Heart left ventricle (tissue), 16 donors: ENCODE measurements around the gene SLC37A1. TPM values are rescaled to one million over a fixed set of nuclear protein-coding genes. Genes with fewer than 3 reads are reported as not detected.
A peak's percentile ranks its signal among the peaks of the same experiment; 100 is the strongest.

Experiments used
- ATAC-seq, 4 donors: fragments of 200-7000 bp; cut with Tn5 transposase; one replicate each; pipeline ENCODE4 v1.9.1; 2020 to 2022; ENCODE audit warnings: moderate library complexity in 4 of 4, mild to moderate bottlenecking in 3 of 4, moderate number of reproducible peaks in 1 of 4
- DNase-seq, 5 donors: peaks; one replicate each; pipeline ENCODE4 v3.0.0-alpha.2; 2020
- H3K27ac ChIP-seq, 12 donors: fragments of 200-600 bp; sonication (generic) in 4 of 12; one replicate each; pipeline versions ENCODE4 v1.5.0 to v1.8.0; 2016 to 2022; ENCODE audit warnings: mild to moderate bottlenecking in 2 of 12
- H3K27me3 ChIP-seq, 9 donors: fragments of 200-600 bp; sonication (generic) in 2 of 9; one replicate each; pipeline versions ENCODE4 v1.5.1 to v1.8.0; 2016 to 2022; ENCODE audit warnings: mild to moderate bottlenecking in 3 of 9
- H3K36me3 ChIP-seq, 9 donors: fragments of 200-600 bp; sonication (generic) in 2 of 9; one replicate each; pipeline versions ENCODE4 v1.5.0 to v1.8.0; 2018 to 2022; ENCODE audit warnings: mild to moderate bottlenecking in 2 of 9
- H3K4me1 ChIP-seq, 12 donors: fragments of 200-600 bp; sonication (generic) in 4 of 12; one replicate each; pipeline versions ENCODE4 v1.5.0 to v1.8.0; 2016 to 2022; ENCODE audit warnings: mild to moderate bottlenecking in 3 of 12
- H3K4me3 ChIP-seq, 12 donors: fragments of 200-600 bp; sonication (generic) in 4 of 12; one replicate each; pipeline versions ENCODE4 v1.5.0 to v1.8.0; 2017 to 2022; ENCODE audit warnings: mild to moderate bottlenecking in 9 of 12, moderate library complexity in 4 of 12
- H3K9me3 ChIP-seq, 12 donors: fragments of 200-600 bp; sonication (generic) in 4 of 12; one replicate each; pipeline versions ENCODE4 v1.5.0 to v1.8.0; 2016 to 2022; ENCODE audit warnings: mild to moderate bottlenecking in 1 of 12
- CTCF ChIP-seq, 12 donors: fragments of 200-600 bp; sonication (generic) in 4 of 12; IDR thresholded peaks; one replicate each; pipeline versions ENCODE4 v1.5.0 to v1.8.0; 2018 to 2022; ENCODE audit warnings: antibody characterized with exemption in 12 of 12, mild to moderate bottlenecking in 5 of 12
- POLR2A ChIP-seq, 2 donors: fragments of 450-650 bp; IDR thresholded peaks; one replicate each; pipeline ENCODE4 v1.6.1; 2017; ENCODE audit warnings: antibody characterized with exemption in 2 of 2, mild to moderate bottlenecking in 2 of 2, moderate library complexity in 2 of 2
- WGBS, 4 donors: extraction: QIAGEN DNeasy Blood & Tissue Kit in 2 of 4; methylation state at CpG; one replicate each; pipeline versions ENCODE4 v1.1.5 to v1.1.7; 2013 to 2018; 5-methylcytosine and 5-hydroxymethylcytosine counted together
- intact Hi-C, 10 donors: fragments of 100-400 bp; cut with DNase I; formaldehyde crosslinking; loops; one replicate each; pipeline versions ENCODE4 v1.11.1 to v1.14.2; 2022
- polyA plus RNA-seq, 2 donors: library from polyadenylated mRNA; stranded (reverse); fragments of 200-250 nt; gene quantifications; one replicate each; pipeline ENCODE4 v1.2.3, GENCODE V29; 2013
- total RNA-seq, 9 donors: library from RNA; depleted of rRNA in 2 of 9; stranded (reverse); fragments of >200 nt in 2 of 9; fragmentation: NEBNext Ultra II Directional in 3 of 9; extraction: Animal tissue kit (Norgen Biotek cat#: 25700) in 3 of 9; gene quantifications; one replicate each; pipeline versions ENCODE4 v1.1.0 to v1.2.4, GENCODE V29; 2016 to 2023
- donor health status: ischemic (EF 13 %, LVEDD 7.1; RV severe dilation, severe dysfunction).
- donor health status: healthy with polysubstance abuse.
- donor health status: DM: no; HTN: yes; CAD: no.
- donor health status: DM: no; HTN: no; CAD: no.
- donor health status: ischemic (EF 25% LVEDD 6.9; RV normal size, moderate dysfunction).
- donor health status: ischemic (EF 25% LVEDD 5.7; RV mildly dilated, moderate dysfunction).
- donor health status: healthy.
- donor health status: DM: yes; HTN: yes; CAD: no.
- donor health status: ischemic (EF 35%, LVEDD 5.7; RV mildly dilated, moderate dysfunction).
- donor health status: nonischemic (EF 11% LVEDD 7.7; RV severe dilation, severe dysfunction).
- donor health status: DM: yes; HTN: yes; CAD: no.
- donor health status: PGD.
- donor health status: ischemic (EF 29% LVEDD 5.4; RV normal size, mild dysfunction).
- donor health status: nonischemic (EF 23%, LVEDD 6.1; RV moderate dilation, normal function).

The SLC37A1 gene
- total and polyA plus RNA-seq, 11 donors: 2.2 to 13.0 (median 3.8) TPM

DNA sequence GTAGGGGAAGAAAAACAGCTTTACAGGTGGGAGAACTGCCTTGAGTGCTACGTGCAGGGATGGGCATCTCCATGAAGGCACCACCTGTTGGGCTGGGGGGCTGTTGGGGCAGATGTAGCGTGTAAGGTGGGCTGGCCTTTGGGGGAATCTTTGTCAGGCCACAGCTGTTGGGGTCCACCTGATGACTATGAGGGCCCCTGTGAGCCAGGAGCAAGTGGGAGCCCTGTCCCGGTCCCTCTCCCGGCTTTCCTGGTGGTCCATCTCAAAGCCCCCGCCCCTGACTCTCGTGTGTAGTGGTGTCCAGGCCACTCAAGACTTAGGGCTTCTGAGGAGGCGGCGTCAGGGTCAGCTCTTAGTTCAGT lies 13.5 kb downstream of the SLC37A1 start:
- Histone ChIP-seq H3K4me1 (peaks cover 2 to 57% (median 40%) of the 10 kb centered on the region in 12 donors), H3K36me3 (peaks cover 0 to 31% (median 0%) of the 10 kb centered on the region in 9 donors), H3K4me3 (no peak overlapping the region), H3K27ac (peak overlapping the region in 11 of 12 donors; percentile 61 to 89 (median 65)), H3K9me3 (no peaks in the 10 kb centered on the region), H3K27me3 (no peaks in the 10 kb centered on the region)
- ATAC-seq: no peak
- WGBS, 4 donors: 90 to 98% (median 96%) methylated on average over 8 of the region's 8 CpGs
- no peak for TF ChIP-seq POLR2A (IDR thresholded peaks at IDR 0.05)
- TF ChIP-seq CTCF (IDR thresholded peaks at IDR 0.05): no peak
- intact Hi-C loops: no loop called here
- DNase-seq: no peak

DNA sequence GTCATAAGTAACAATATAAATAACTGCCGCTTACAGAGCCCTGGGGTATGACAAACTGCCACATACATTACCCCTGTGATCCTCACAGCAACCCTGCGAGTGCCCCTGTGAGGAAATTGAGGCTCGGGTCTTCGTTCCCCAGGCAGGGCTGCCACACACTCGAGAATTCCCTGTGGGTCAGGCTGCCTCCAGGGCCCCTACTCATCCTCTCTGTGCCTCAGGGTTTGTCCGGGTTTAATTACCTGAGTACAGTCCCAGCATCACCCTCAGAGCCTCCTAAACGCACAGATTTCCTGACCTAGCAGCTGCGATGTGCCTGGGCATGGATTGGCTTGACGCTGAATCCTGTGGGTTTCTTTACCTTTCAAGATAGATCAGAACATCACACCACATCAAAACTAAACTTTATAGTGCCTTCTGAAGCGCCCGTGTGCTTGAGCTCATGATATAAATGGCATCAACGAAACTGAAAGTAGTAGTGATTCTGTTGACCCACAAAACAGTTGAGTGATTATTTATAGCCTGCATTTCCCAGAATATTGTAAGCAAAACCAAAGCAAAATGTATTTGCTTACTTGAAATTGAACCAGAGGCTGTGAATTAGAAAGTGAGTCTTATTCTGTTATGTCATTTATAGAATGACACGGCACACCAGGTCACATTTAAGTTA lies 14.0 kb downstream of the SLC37A1 start:
- TF ChIP-seq POLR2A (IDR thresholded peaks at IDR 0.05) (no peak), CTCF (IDR thresholded peaks at IDR 0.05) (no peak)
- 60 to 65% (median 62%) methylated on average over 13 of the region's 13 CpGs for WGBS, 4 donors
- DNase-seq: no peak
- Histone ChIP-seq H3K4me3 (peak overlapping the region in 8 of 12 donors; percentile 8 to 41 (median 26)), H3K9me3 (no peaks in the 10 kb centered on the region), H3K36me3 (peaks cover 0 to 26% (median 0%) of the 10 kb centered on the region in 9 donors), H3K4me1 (peaks cover 2 to 62% (median 43%) of the 10 kb centered on the region in 12 donors), H3K27ac (peak overlapping the region; percentile 42 to 89 (median 65)), H3K27me3 (no peaks in the 10 kb centered on the region)
- ATAC-seq: no peak
- intact Hi-C loops: no loop called here

- no peaks in the 10 kb centered on the region for H3K9me3 ChIP-seq
- no peaks in the 10 kb centered on the region for H3K27me3 ChIP-seq
- TF ChIP-seq POLR2A (IDR thresholded peaks at IDR 0.05): no peak
- no peak for TF ChIP-seq CTCF (IDR thresholded peaks at IDR 0.05)
- H3K36me3 ChIP-seq: peaks cover 0 to 27% (median 0%) of the 10 kb centered on the region in 9 donors
- H3K4me3 ChIP-seq: no peak overlapping the region
- no peak for DNase-seq
- intact Hi-C loops: no loop called here
- H3K4me1 ChIP-seq: peaks cover 2 to 68% (median 34%) of the 10 kb centered on the region in 12 donors
- ATAC-seq: no peak
- H3K27ac ChIP-seq: no peak overlapping the region
- 85 to 98% (median 93%) methylated on average over 5 of the region's 5 CpGs for WGBS, 4 donors
These were observed 16.5 kb downstream of the SLC37A1 start for GRCh38 chr21:42530167-42530518.

DNA sequence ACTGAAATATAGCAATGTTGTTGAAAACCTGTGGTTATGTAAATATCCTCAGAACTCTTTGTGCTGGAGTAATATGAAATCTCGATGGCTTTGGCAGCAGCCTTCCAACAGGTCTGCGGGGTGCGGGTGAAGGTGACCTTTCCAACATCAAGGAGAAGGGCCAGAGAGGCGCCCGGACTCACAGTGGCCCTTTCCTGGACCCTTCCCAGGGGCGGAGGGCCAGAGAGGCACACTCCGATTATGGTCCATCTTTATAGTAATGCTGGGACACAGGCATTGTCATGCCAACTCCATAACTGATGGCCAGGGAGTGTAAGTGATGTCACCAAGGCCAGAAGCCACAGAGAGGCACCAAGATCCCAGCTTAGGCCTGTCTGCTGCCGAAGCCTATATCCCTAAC lies 18.1 kb downstream of the SLC37A1 start:
- intact Hi-C loops: no loop called here
- TF ChIP-seq CTCF (IDR thresholded peaks at IDR 0.05): no peak
- TF ChIP-seq POLR2A (IDR thresholded peaks at IDR 0.05): no peak
- Histone ChIP-seq H3K9me3 (no peaks in the 10 kb centered on the region), H3K36me3 (peaks cover 0 to 26% (median 7%) of the 10 kb centered on the region in 9 donors), H3K27me3 (no peaks in the 10 kb centered on the region), H3K4me1 (peaks cover 0 to 61% (median 22%) of the 10 kb centered on the region in 12 donors), H3K4me3 (no peak overlapping the region), H3K27ac (peak overlapping the region in 1 of 12 donors; percentile 58)
- ATAC-seq (no peak), DNase-seq (no peak)
- 89 to 95% (median 92%) methylated on average over 8 of the region's 8 CpGs for WGBS, 4 donors
